ENCODE measurements around the gene ZNF394.

GRCh38 chr7:99460651-99461050, 39.4 kb downstream of the ZNF394 start:
- TF ChIP-seq POLR2AphosphoS5 (IDR thresholded peaks at IDR 0.05; ENCODE audit: low read depth, low read length): no peak
- no peak for TF ChIP-seq ATF3 (IDR thresholded peaks at IDR 0.05)
- no peak for TF ChIP-seq CTCF (IDR thresholded peaks at IDR 0.05 in 2 of 3, conservative IDR thresholded peaks at IDR 0.05 in 1 of 3; ENCODE audit: borderline replicate concordance in 1 of 3, insufficient read depth in 1 of 3, low read depth in 2 of 3, low read length in 2 of 3)
- no peak for TF ChIP-seq TCF7L2 (IDR thresholded peaks at IDR 0.05; ENCODE audit: borderline replicate concordance, extremely low read depth, insufficient read depth, insufficient read length)
- TF ChIP-seq JUND (IDR thresholded peaks at IDR 0.05): no peak
- TF ChIP-seq RAD21 (IDR thresholded peaks at IDR 0.05; ENCODE audit: low read depth): no peak

All from HCT116 (cell line).